Vagina (tissue), 2 donors: ENCODE measurements around the gene BRINP3.

Source experiments
- CTCF ChIP-seq, 3 experiments: fragments of 450-650 bp in 2 of 3; fragments of 200-600 bp in 1 of 3; sonication (generic) in 1 of 3; IDR thresholded peaks; one replicate each; pipeline ENCODE4 v1.5.1; 2017 to 2019; ENCODE audit warnings: antibody characterized with exemption in 3 of 3, mild to moderate bottlenecking in 2 of 3, moderate library complexity in 2 of 3
- POLR2AphosphoS5 ChIP-seq, 2 donors: sonication (generic); formaldehyde crosslinking; IDR thresholded peaks; one replicate each; pipeline ENCODE4 v1.9.0; 2017; ENCODE audit warnings: antibody characterized with exemption in 2 of 2, mild to moderate bottlenecking in 2 of 2, low read depth in 1 of 2; ENCODE audit not compliant: insufficient read depth in 1 of 2

DNA sequence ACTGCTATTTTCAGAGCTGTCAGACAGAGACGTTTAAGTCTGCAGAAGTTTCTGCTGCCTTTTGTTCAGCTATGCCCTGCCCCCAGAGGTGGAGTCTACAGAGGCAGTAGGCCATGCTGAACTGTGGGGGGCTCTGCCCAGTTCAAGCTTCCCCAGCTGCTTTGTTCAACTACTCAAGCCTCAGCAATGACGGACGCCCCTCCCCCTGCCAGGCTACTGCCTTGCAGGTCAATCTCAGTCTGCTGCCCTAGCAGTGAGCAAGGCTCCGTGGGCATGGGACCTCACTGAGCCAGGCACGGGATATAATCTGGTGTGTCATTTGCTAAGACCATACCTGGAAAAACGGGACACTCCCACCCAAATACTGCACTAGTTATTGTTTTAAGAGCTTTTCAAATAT is 219.7 kb downstream of the BRINP3 start:
- no peak for TF ChIP-seq CTCF (IDR thresholded peaks at IDR 0.05)
- no peak for TF ChIP-seq POLR2AphosphoS5 (IDR thresholded peaks at IDR 0.05; ENCODE audit: insufficient read depth in 1 of 2, low read depth in 1 of 2)
